GM23248 (cell line): ENCODE data around the gene SMYD3.

ENCODE experiments used
- EZH2 ChIP-seq: fragments of 200-600 bp; sonication (generic); IDR thresholded peaks from 2 replicates; pipeline ENCODE4 v1.6.1; 2018; ENCODE audit warnings: antibody characterized with exemption, mild to moderate bottlenecking; ENCODE audit not compliant: insufficient read depth, poor library complexity, severe bottlenecking
- EZH2phosphoT487 ChIP-seq: fragments of 200-600 bp; sonication (generic); IDR thresholded peaks from 2 replicates; pipeline ENCODE4 v1.6.1; 2018; ENCODE audit warnings: antibody characterized with exemption, moderate library complexity, mild to moderate bottlenecking, low read depth; ENCODE audit not compliant: insufficient read depth

- TF ChIP-seq EZH2phosphoT487 (no peak), EZH2 (no peak)
Observed at GRCh38 chr1:246351721-246352120, 155.4 kb downstream of the SMYD3 start.
